ENCODE data around the gene ZMYND11. TPM values are rescaled to one million over a fixed set of nuclear protein-coding genes. Genes with fewer than 3 reads are reported as not detected.

The ZMYND11 gene
- total RNA-seq, 2 donors from 2014 or later = 34.2 to 37.7 TPM

DNA sequence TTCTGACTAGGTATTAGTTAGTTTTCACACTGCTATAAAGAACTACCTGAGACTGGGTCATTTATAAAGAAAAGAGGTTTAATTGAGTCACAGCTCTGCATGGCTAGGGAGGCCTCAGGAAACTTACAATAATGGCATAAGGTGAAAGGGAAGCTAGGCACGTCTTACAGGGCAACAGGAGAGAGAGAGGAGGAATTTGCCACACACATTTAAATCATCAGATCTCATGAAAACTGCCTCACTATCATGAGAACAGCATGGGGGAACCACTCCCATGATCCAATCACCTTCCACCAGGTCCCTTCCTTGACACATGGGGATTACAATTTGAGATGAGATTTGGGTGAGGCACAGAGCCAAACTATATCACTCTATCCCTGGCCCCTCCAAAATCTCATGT, 40.6 kb upstream of the ZMYND11 start:
- TF ChIP-seq CTCF (conservative IDR thresholded peaks at IDR 0.05) = no peak
- no peak for DNase-seq
- no peaks in the 10 kb centered on the region for H3K36me3 ChIP-seq (ENCODE audit: control insufficient read depth, insufficient read depth, low read length)
- H3K4me1 ChIP-seq (ENCODE audit: control insufficient read depth, insufficient read depth, low read length) = no peaks in the 10 kb centered on the region
- Mint-ChIP-seq H3K4me1 (no peaks in the 10 kb centered on the region), H3K27ac (no peak overlapping the region), H3K27me3 (ENCODE audit: insufficient read depth) (peaks cover 8% of the 10 kb centered on the region), H3K4me3 (no peak overlapping the region), H3K9me3 (peaks cover 44% of the 10 kb centered on the region), H3K36me3 (ENCODE audit: low read depth) (no peaks in the 10 kb centered on the region)
- H3K9me3 ChIP-seq (ENCODE audit: control insufficient read depth, low read length) = peaks cover 33% of the 10 kb centered on the region
- no peaks in the 10 kb centered on the region for H3K27me3 ChIP-seq (ENCODE audit: control insufficient read depth, insufficient read depth, low read length, poor library complexity, severe bottlenecking)
- H3K27ac ChIP-seq (ENCODE audit: low read depth, low read length) = no peak overlapping the region
- 31% methylated on average over 1 of the region's 1 CpG; no CpG with 5 or more reads in 1 of the 2 experiments for WGBS, 2 experiments (ENCODE audit: insufficient coverage in 1 of 2, insufficient read length in 1 of 2)
- H3K4me3 ChIP-seq (ENCODE audit: low read length) = no peak overlapping the region
- H3K9ac ChIP-seq (ENCODE audit: extremely low read depth, low read length, poor library complexity, severe bottlenecking) = no peak overlapping the region

- peaks cover 8% of the 10 kb centered on the region for H3K27me3 Mint-ChIP-seq (ENCODE audit: insufficient read depth)
- peaks cover 44% of the 10 kb centered on the region for H3K9me3 Mint-ChIP-seq
Observed at GRCh38 chr10:95356-96115, 39.7 kb upstream of the ZMYND11 start.

GRCh38 chr10:96466-96865, 38.8 kb upstream of the ZMYND11 start:
- Histone ChIP-seq H3K4me3 (ENCODE audit: low read length) (no peak overlapping the region), H3K4me1 (ENCODE audit: control insufficient read depth, insufficient read depth, low read length) (no peaks in the 10 kb centered on the region), H3K9me3 (ENCODE audit: control insufficient read depth, low read length) (peaks cover 33% of the 10 kb centered on the region), H3K36me3 (ENCODE audit: control insufficient read depth, insufficient read depth, low read length) (no peaks in the 10 kb centered on the region), H3K9ac (ENCODE audit: extremely low read depth, low read length, poor library complexity, severe bottlenecking) (no peak overlapping the region), H3K27ac (ENCODE audit: low read depth, low read length) (no peak overlapping the region), H3K27me3 (ENCODE audit: control insufficient read depth, insufficient read depth, low read length, poor library complexity, severe bottlenecking) (no peaks in the 10 kb centered on the region)
- H3K9me3 Mint-ChIP-seq = peaks cover 44% of the 10 kb centered on the region
- H3K27me3 Mint-ChIP-seq (ENCODE audit: insufficient read depth) = peaks cover 6% of the 10 kb centered on the region
- 22 to 29% methylated on average over 1 of the region's 1 CpG for WGBS, 2 experiments (ENCODE audit: insufficient coverage in 1 of 2, insufficient read length in 1 of 2)
- no peak overlapping the region for H3K27ac Mint-ChIP-seq
- no peaks in the 10 kb centered on the region for H3K36me3 Mint-ChIP-seq (ENCODE audit: low read depth)
- DNase-seq = no peak
- TF ChIP-seq CTCF (conservative IDR thresholded peaks at IDR 0.05) = no peak
- H3K4me1 Mint-ChIP-seq = no peaks in the 10 kb centered on the region
- H3K4me3 Mint-ChIP-seq = no peak overlapping the region

More at GRCh38 chr10:95356-96115, 39.7 kb upstream of the ZMYND11 start:
- Histone ChIP-seq H3K36me3 (ENCODE audit: control insufficient read depth, insufficient read depth, low read length) (no peaks in the 10 kb centered on the region), H3K4me3 (ENCODE audit: low read length) (no peak overlapping the region), H3K9me3 (ENCODE audit: control insufficient read depth, low read length) (peaks cover 33% of the 10 kb centered on the region), H3K4me1 (ENCODE audit: control insufficient read depth, insufficient read depth, low read length) (no peaks in the 10 kb centered on the region), H3K9ac (ENCODE audit: extremely low read depth, low read length, poor library complexity, severe bottlenecking) (no peak overlapping the region), H3K27me3 (ENCODE audit: control insufficient read depth, insufficient read depth, low read length, poor library complexity, severe bottlenecking) (no peaks in the 10 kb centered on the region), H3K27ac (ENCODE audit: low read depth, low read length) (no peak overlapping the region)
- Mint-ChIP-seq H3K4me3 (no peak overlapping the region), H3K36me3 (ENCODE audit: low read depth) (no peaks in the 10 kb centered on the region), H3K27ac (no peak overlapping the region), H3K4me1 (no peaks in the 10 kb centered on the region)
- DNase-seq = no peak
- 67 to 70% methylated on average over 1 to 2 of the region's 2 CpGs for WGBS, 2 experiments (ENCODE audit: insufficient coverage in 1 of 2, insufficient read length in 1 of 2)
- no peak for TF ChIP-seq CTCF (conservative IDR thresholded peaks at IDR 0.05)
